ENCODE results near the gene ARF1.

DNA sequence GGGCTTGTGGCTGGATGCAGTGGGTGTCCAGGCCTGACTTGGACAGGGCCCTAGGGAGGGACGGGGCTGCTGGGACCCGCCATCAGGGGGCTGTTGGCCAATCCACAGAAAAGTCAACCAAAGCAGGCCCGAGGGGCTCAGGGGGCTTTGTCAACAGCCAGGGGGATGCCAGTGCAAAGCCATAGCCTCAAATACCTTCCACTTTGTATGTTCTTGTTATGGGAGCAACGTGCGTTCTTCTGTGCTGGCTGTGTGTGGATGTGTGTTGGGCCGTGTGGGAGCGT lies 35.4 kb upstream of the ARF1 start:
- TF ChIP-seq MAFG (CRISPR knock-in tag; IDR thresholded peaks at IDR 0.05), result no peak
- no peak for TF ChIP-seq POLR2AphosphoS5 (IDR thresholded peaks at IDR 0.05; ENCODE audit: low read depth, low read length)
- TF ChIP-seq ZNF331 (CRISPR knock-in tag; IDR thresholded peaks at IDR 0.05), result no peak
- no peak for TF ChIP-seq ZNF274 (CRISPR knock-in tag; IDR thresholded peaks at IDR 0.05)
- TF ChIP-seq, protein P1, sequence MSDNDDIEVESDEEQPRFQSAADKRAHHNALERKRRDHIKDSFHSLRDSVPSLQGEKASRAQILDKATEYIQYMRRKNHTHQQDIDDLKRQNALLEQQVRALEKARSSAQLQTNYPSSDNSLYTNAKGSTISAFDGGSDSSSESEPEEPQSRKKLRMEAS (IDR thresholded peaks at IDR 0.05), result no peak
- TF ChIP-seq ZNF230 (CRISPR knock-in tag; IDR thresholded peaks at IDR 0.05), result no peak
- no peak for TF ChIP-seq ETV6 (CRISPR knock-in tag; conservative IDR thresholded peaks at IDR 0.05)
- TF ChIP-seq, protein P2, sequence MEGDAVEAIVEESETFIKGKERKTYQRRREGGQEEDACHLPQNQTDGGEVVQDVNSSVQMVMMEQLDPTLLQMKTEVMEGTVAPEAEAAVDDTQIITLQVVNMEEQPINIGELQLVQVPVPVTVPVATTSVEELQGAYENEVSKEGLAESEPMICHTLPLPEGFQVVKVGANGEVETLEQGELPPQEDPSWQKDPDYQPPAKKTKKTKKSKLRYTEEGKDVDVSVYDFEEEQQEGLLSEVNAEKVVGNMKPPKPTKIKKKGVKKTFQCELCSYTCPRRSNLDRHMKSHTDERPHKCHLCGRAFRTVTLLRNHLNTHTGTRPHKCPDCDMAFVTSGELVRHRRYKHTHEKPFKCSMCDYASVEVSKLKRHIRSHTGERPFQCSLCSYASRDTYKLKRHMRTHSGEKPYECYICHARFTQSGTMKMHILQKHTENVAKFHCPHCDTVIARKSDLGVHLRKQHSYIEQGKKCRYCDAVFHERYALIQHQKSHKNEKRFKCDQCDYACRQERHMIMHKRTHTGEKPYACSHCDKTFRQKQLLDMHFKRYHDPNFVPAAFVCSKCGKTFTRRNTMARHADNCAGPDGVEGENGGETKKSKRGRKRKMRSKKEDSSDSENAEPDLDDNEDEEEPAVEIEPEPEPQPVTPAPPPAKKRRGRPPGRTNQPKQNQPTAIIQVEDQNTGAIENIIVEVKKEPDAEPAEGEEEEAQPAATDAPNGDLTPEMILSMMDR (CRISPR knock-in tag; IDR thresholded peaks at IDR 0.05), result no peak
- no peak for TF ChIP-seq ZNF703 (CRISPR knock-in tag; IDR thresholded peaks at IDR 0.05; ENCODE audit: borderline replicate concordance)
- no peak for TF ChIP-seq TBL1XR1 (IDR thresholded peaks at IDR 0.05; ENCODE audit: borderline replicate concordance, low read length, partially characterized antibody)
